KOPT-K1 (cell line): ENCODE data around the gene FAM53B.

Experiments used
- H3K27ac ChIP-seq: fragments of 200-600 bp; sonication (generic); 2 replicates; pipeline ENCODE4 v1.5.1; 2016; ENCODE audit warnings: antibody characterized with exemption, mild to moderate bottlenecking, low read depth, low read length; ENCODE audit not compliant: poor library complexity, severe bottlenecking
- H3K36me3 ChIP-seq: fragments of 200-600 bp; sonication (generic); 2 replicates; pipeline ENCODE4 v1.5.1; 2017; ENCODE audit warnings: antibody characterized with exemption, mild to moderate bottlenecking, low read length, moderate library complexity; ENCODE audit not compliant: insufficient read depth
- H3K9me3 ChIP-seq: fragments of 200-600 bp; sonication (generic); 2 replicates; pipeline ENCODE4 v1.5.1; 2017; ENCODE audit warnings: antibody characterized with exemption, low read length, mild to moderate bottlenecking; ENCODE audit not compliant: insufficient read depth, poor library complexity, severe bottlenecking

FAM53B gene

DNA sequence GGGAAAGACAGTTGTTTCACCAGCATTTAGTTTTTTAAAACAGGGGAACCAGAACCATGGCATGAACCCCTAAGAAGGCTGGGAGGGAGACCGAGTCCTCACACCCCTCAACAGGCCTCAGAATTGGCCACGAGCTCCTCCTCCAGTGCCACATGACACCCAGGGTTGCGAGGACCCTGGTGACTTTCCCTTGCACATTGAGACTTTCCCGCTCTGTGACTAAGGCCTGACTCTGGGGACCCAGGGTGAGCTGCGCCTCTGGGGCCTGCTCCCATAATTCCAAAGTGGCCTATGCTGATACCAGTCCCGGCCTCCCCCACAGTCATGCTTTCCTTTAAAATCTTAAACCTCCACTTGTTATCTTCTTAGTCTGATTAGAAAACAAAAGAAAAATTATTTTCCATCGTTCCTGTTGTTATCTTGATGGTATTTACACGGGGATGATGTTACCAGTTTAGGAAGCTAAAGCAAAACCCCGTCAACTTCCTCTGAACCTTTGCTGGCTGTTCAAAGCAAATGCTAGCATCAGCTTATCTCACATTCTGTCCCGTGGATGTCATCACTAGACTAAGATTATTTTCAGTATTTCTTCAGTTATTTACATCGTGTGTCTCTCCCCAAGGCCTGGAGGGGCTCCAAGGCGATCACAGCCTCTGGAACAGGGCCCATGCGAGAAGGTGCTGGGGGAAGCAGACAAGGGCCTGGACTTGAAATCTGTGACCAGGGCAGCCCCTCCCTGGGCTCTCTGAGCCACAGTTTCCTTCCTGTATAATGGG lies 42.1 kb downstream of the FAM53B start:
- peaks cover 42% of the 10 kb centered on the region for H3K36me3 ChIP-seq
- no peaks in the 10 kb centered on the region for H3K9me3 ChIP-seq
- peak overlapping the region; percentile 89 for H3K27ac ChIP-seq

DNA sequence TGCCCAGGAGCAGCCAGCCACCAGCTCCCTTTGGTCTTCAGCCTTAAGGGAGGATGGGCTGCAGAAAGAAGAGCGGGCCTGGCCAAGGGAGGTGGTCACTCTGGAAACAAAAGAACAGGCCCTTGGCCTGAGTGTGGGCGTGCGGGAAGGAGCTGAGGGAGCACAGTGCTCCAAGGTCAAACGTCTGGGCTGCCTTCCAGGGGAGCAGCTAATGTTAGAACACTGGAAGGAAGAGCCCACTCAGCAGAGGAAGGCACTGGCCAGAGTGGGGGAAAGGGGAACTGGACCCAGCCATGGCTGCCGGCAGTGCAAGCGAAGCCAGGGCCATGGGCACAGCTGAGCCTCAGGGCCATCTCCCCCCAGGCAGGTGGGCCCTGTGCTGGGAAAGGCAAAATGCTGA lies 42.7 kb downstream of the FAM53B start:
- peaks cover 35% of the 10 kb centered on the region for H3K36me3 ChIP-seq
- H3K27ac ChIP-seq = peak overlapping the region; percentile 89

GRCh38 chr10:124701038-124701365 lies 43.2 kb downstream of the FAM53B start:
- peaks cover 33% of the 10 kb centered on the region for H3K36me3 ChIP-seq
- H3K9me3 ChIP-seq = no peaks in the 10 kb centered on the region
- peak overlapping the region; percentile 89 for H3K27ac ChIP-seq

More for the DNA sequence above, 42.7 kb downstream of the FAM53B start:
- no peaks in the 10 kb centered on the region for H3K9me3 ChIP-seq

GRCh38 chr10:124700293-124701037 lies 43.7 kb downstream of the FAM53B start:
- H3K27ac ChIP-seq = peak overlapping the region; percentile 89

DNA sequence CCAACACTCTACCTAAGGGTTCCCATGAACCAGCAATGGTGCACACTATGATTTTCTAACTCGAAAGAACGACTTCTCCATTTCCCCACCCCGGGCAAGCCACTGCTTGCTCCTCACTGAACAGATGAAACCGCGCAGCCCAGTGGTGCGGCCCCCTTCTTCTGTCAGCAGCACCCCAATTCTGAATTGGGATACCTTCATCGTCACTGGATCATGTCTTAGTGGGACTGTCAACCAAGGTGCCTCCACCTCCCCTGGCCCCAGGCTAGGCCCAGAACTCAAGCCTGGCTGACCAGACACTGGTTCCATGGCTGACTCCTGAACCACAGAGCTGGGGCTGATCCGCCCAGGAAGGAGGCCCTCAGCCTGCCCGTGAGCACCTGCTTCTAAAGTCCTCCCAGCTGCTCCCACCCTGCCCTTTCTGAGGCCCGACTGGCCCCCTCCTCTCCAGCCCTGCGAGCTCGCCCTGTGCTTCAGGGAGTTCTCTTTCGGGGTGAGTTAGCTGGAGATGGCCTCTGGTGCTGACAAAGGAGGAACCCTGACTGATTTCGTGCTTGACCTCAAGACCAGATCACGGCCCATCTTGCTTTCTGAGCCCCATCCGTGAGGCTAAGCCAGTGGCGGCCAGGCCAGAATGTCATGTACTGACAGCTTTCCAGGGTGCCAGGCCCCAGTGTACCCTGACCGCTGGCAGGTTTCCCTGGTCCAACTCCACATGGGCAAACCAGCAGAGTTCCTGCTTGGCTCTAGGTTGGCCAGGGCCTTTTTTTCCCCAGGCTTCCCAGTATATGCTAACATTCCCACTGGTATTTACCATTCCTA lies 44.5 kb downstream of the FAM53B start:
- H3K36me3 ChIP-seq = peaks cover 44% of the 10 kb centered on the region
- peak overlapping the region; percentile 89 for H3K27ac ChIP-seq
- H3K9me3 ChIP-seq = no peaks in the 10 kb centered on the region

More at GRCh38 chr10:124700293-124701037, 43.7 kb downstream of the FAM53B start:
- no peaks in the 10 kb centered on the region for H3K9me3 ChIP-seq
- H3K36me3 ChIP-seq = peaks cover 37% of the 10 kb centered on the region

- Histone ChIP-seq H3K9me3 (no peaks in the 10 kb centered on the region), H3K27ac (peak overlapping the region; percentile 89), H3K36me3 (peaks cover 44% of the 10 kb centered on the region)
Measured at GRCh38 chr10:124698545-124699469, 45.4 kb downstream of the FAM53B start.

GRCh38 chr10:124697837-124698544 lies 46.2 kb downstream of the FAM53B start:
- Histone ChIP-seq H3K9me3 (no peaks in the 10 kb centered on the region), H3K36me3 (peaks cover 43% of the 10 kb centered on the region), H3K27ac (peak overlapping the region; percentile 89)

GRCh38 chr10:124697443-124697836 lies 46.7 kb downstream of the FAM53B start:
- peaks cover 43% of the 10 kb centered on the region for H3K36me3 ChIP-seq
- H3K9me3 ChIP-seq = no peaks in the 10 kb centered on the region
- H3K27ac ChIP-seq = peak overlapping the region; percentile 89

DNA sequence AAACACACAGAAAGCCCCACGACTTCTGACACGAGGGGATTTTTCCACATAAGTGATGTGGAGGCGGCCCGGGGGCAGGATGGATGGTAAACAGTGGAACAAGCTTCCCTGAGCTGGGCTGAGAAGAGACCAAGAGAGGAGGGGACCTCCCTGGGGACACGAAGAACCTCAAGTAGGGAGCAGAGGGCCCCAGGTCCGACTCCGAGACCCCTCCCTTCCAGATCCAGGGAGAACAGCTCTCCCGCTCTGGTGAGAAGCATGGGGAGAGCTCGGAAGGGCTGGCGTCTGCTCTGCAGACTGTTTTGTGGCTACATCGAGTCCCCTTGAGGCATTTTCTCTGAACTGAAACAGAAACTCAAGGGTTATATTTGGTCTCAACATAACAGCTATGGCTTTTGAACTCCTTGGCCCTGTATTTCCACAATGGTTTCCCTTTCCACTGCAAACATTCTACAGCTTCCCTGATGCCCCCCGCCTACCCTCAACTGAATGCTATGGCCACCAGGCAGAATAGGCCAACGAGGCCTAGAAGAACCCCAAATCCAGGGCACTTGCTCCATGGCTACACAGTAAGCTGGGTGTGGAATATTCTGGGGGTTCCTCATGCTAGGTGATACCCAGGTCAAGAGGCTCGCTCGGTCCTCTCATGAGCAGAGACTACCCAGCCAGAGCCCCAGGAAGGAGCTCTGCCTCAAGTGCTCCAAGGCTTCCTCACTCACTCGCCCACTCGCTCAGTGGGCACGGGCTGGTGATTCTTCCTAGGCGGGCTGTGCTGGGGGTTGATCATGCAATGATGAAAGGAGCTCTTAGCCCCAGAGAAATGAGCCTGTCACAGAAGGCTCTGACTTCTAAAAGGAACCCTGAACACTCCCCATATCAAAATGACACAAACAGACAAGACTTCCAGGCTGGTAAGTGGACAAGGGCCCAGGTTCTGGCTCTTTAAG lies 47.5 kb downstream of the FAM53B start:
- Histone ChIP-seq H3K27ac (peak overlapping the region; percentile 89), H3K36me3 (peaks cover 43% of the 10 kb centered on the region), H3K9me3 (no peaks in the 10 kb centered on the region)

GRCh38 chr10:124695259-124695658 lies 48.9 kb downstream of the FAM53B start:
- H3K36me3 ChIP-seq = peaks cover 33% of the 10 kb centered on the region
- no peaks in the 10 kb centered on the region for H3K9me3 ChIP-seq
- peak overlapping the region; percentile 89 for H3K27ac ChIP-seq

GRCh38 chr10:124694481-124695220 lies 49.5 kb downstream of the FAM53B start:
- peaks cover 39% of the 10 kb centered on the region for H3K36me3 ChIP-seq
- peak overlapping the region; percentile 89 for H3K27ac ChIP-seq
- no peaks in the 10 kb centered on the region for H3K9me3 ChIP-seq

GRCh38 chr10:124693801-124694416 lies 50.3 kb downstream of the FAM53B start:
- Histone ChIP-seq H3K9me3 (no peaks in the 10 kb centered on the region), H3K27ac (peak overlapping the region; percentile 89), H3K36me3 (peaks cover 44% of the 10 kb centered on the region)
